GF-D8 (cell line): ENCODE results near the gene ATXN8OS.
"Not testable (repeated sequence)": the region's sequence is repeated elsewhere in the genome, so short reads cannot be mapped to it uniquely, and the experiment has no call there.

ENCODE experiments used
- DNase-seq: peaks from one replicate; lab custom pipeline; 2025; lab: John Stamatoyannopoulos, UW

Gene ATXN8OS

GRCh38 chr13:70107498-70108281 lies at the start of gene ATXN8OS:
TSS of gene ATXN8OS (plus strand) at chr13:70107826.
- DNase-seq = no peak

- no peak for DNase-seq
These were observed 27.6 kb upstream of the ATXN8OS start for GRCh38 chr13:70080012-70080411.

GRCh38 chr13:70087247-70087646 lies 20.4 kb upstream of the ATXN8OS start:
- no peak for DNase-seq

- DNase-seq = no peak
These were observed 18.7 kb upstream of the ATXN8OS start for GRCh38 chr13:70088926-70089325.

GRCh38 chr13:70090036-70090723 lies 17.4 kb upstream of the ATXN8OS start:
- DNase-seq = no peak

- DNase-seq = no peak
These were observed 9.0 kb upstream of the ATXN8OS start for GRCh38 chr13:70098669-70099068.

GRCh38 chr13:70104481-70104880 lies 3.1 kb upstream of the ATXN8OS start:
- no peak for DNase-seq

- no peak for DNase-seq
These were observed 515 bp upstream of the ATXN8OS start for GRCh38 chr13:70107125-70107497.

- DNase-seq = no peak
These were observed 905 bp downstream of the ATXN8OS start, which contains the start of gene KLHL1 for GRCh38 chr13:70108356-70109105. TSS of gene KLHL1 (minus strand) at chr13:70108452. CDS start at chr13:70107699, 753 bp downstream.

- no peak for DNase-seq
These were observed 9.8 kb downstream of the ATXN8OS start for GRCh38 chr13:70117338-70117905.

- no peak for DNase-seq
These were observed 18.1 kb downstream of the ATXN8OS start for GRCh38 chr13:70125693-70126092.

- DNase-seq = no peak
These were observed 20.5 kb downstream of the ATXN8OS start for GRCh38 chr13:70128098-70128497.

GRCh38 chr13:70142658-70143057 lies 35.0 kb downstream of the ATXN8OS start:
- not testable (repeated sequence) for DNase-seq

- DNase-seq = no peak
These were observed 54.5 kb downstream of the ATXN8OS start for GRCh38 chr13:70162141-70162540.

- no peak for DNase-seq
These were observed 63.1 kb downstream of the ATXN8OS start for GRCh38 chr13:70170689-70171088.

- no peak for DNase-seq
These were observed 63.5 kb downstream of the ATXN8OS start for GRCh38 chr13:70171151-70171550.

GRCh38 chr13:70172946-70173597 lies 65.4 kb downstream of the ATXN8OS start:
- DNase-seq = no peak

GRCh38 chr13:70173598-70173959 lies 66.0 kb downstream of the ATXN8OS start:
- DNase-seq = no peak

GRCh38 chr13:70178346-70178745 lies 70.7 kb downstream of the ATXN8OS start:
- DNase-seq = no peak
